GM19463 (cell line): ENCODE results near the gene LRPAP1.
"Not testable (repeated sequence)": the region's sequence is repeated elsewhere in the genome, so short reads cannot be mapped to it uniquely, and the experiment has no call there.

Experiments used
- ATAC-seq: cut with Tn5 transposase; IDR thresholded peaks from one replicate; pipeline ENCODE4 v1.9.1; 2021; ENCODE audit warnings: mild to moderate bottlenecking, moderate library complexity; ENCODE audit not compliant: unreplicated experiment

The LRPAP1 gene

GRCh38 chr4:3463556-3464348, 68.5 kb downstream of the LRPAP1 start:
- no peak for ATAC-seq

GRCh38 chr4:3462790-3463415, 69.3 kb downstream of the LRPAP1 start, which contains the start of gene DOK7:
TSS of gene DOK7 (plus strand) at chr4:3463306. CDS start at chr4:3463376, 70 bp downstream.
- no peak for ATAC-seq

GRCh38 chr4:3462321-3462789, 69.9 kb downstream of the LRPAP1 start:
- ATAC-seq: no peak

- no peak for ATAC-seq
Measured at GRCh38 chr4:3461515-3462291, 70.5 kb downstream of the LRPAP1 start.

GRCh38 chr4:3460926-3461325, 71.3 kb downstream of the LRPAP1 start:
- ATAC-seq: no peak

- not testable (repeated sequence) for ATAC-seq
Measured at GRCh38 chr4:3459156-3459555, 73.1 kb downstream of the LRPAP1 start.

- ATAC-seq: no peak
Measured at GRCh38 chr4:3458371-3458770, 73.9 kb downstream of the LRPAP1 start.

GRCh38 chr4:3455596-3455995, 76.6 kb downstream of the LRPAP1 start:
- not testable (repeated sequence) for ATAC-seq
